GM23338 (cell line): ENCODE data around the gene DIAPH3. TPM values are rescaled to one million over a fixed set of nuclear protein-coding genes. Genes with fewer than 3 reads are reported as not detected.

ENCODE experiments used
- ATAC-seq: fragments of 200-7000 bp; cut with Tn5 transposase; 3 replicates; pipeline ENCODE4 v1.9.1; 2020
- DNase-seq: peaks from one replicate; pipeline ENCODE4 v3.0.0-alpha.2; 2015; ENCODE audit warnings: low spot score
- H2AFZ ChIP-seq: fragments of 200-600 bp; sonication (generic); 2 replicates; pipeline ENCODE4 v1.8.0; 2016; ENCODE audit warnings: antibody characterized with exemption, mild to moderate bottlenecking, moderate library complexity
- H3F3A ChIP-seq: fragments of 200-600 bp; sonication (generic); replicated peaks from 2 replicates; pipeline ENCODE4 v1.8.0; 2017; ENCODE audit warnings: antibody characterized with exemption, mixed run types, low read depth
- H3K27ac ChIP-seq: fragments of 200-600 bp; sonication (generic); 2 replicates; pipeline ENCODE4 v1.6.1; 2016; ENCODE audit warnings: low read depth
- H3K27me3 ChIP-seq: fragments of 200-600 bp; sonication (generic); 2 replicates; pipeline ENCODE4 v1.8.0; 2016; ENCODE audit warnings: mild to moderate bottlenecking, mixed run types, moderate library complexity; ENCODE audit not compliant: insufficient read depth
- H3K36me3 ChIP-seq: fragments of 200-600 bp; sonication (generic); 2 replicates; pipeline ENCODE4 v1.8.0; 2016; ENCODE audit warnings: mild to moderate bottlenecking; ENCODE audit not compliant: insufficient read depth
- H3K4me1 ChIP-seq: fragments of 200-600 bp; sonication (generic); 2 replicates; pipeline ENCODE4 v1.8.0; 2016; ENCODE audit warnings: mild to moderate bottlenecking, moderate library complexity; ENCODE audit not compliant: insufficient read depth
- H3K4me2 ChIP-seq: fragments of 200-600 bp; sonication (generic); 2 replicates; pipeline ENCODE4 v1.7.1; 2017; ENCODE audit warnings: mixed run types
- H3K4me3 ChIP-seq: fragments of 200-600 bp; sonication (generic); 2 replicates; pipeline ENCODE4 v1.6.1; 2016; ENCODE audit warnings: mixed run types
- H3K79me2 ChIP-seq: fragments of 200-600 bp; sonication (generic); replicated peaks from 2 replicates; pipeline ENCODE4 v1.8.0; 2017; ENCODE audit warnings: mild to moderate bottlenecking; ENCODE audit not compliant: insufficient read depth
- H3K9me2 ChIP-seq: fragments of 200-600 bp; sonication (generic); 2 replicates; pipeline ENCODE4 v1.8.0; 2017; ENCODE audit not compliant: insufficient read depth
- H4K20me1 ChIP-seq: fragments of 200-600 bp; sonication (generic); replicated peaks from 2 replicates; pipeline ENCODE4 v1.8.0; 2017; ENCODE audit warnings: mild to moderate bottlenecking; ENCODE audit not compliant: insufficient read depth
- H3K27ac Mint-ChIP-seq: 2 replicates; pipeline ENCODE4 v1.8.0; 2020; ENCODE audit warnings: inconsistent platforms, mild to moderate bottlenecking, moderate library complexity, mixed read lengths
- H3K27me3 Mint-ChIP-seq: 3 replicates; pipeline ENCODE4 v1.8.0; 2022; ENCODE audit warnings: low read depth, mild to moderate bottlenecking, moderate library complexity, mixed read lengths, inconsistent platforms; ENCODE audit not compliant: insufficient read depth, poor library complexity
- H3K36me3 Mint-ChIP-seq: 3 replicates; pipeline ENCODE4 v1.8.0; 2021; ENCODE audit warnings: low read depth, mild to moderate bottlenecking, inconsistent platforms, moderate library complexity, mixed read lengths
- H3K4me1 Mint-ChIP-seq: 3 replicates; pipeline ENCODE4 v1.8.0; 2020; ENCODE audit warnings: mild to moderate bottlenecking, inconsistent platforms, mixed read lengths
- H3K4me3 Mint-ChIP-seq: 3 replicates; pipeline ENCODE4 v1.8.0; 2021; ENCODE audit warnings: moderate library complexity, mild to moderate bottlenecking, inconsistent platforms, mixed read lengths
- H3K9me3 Mint-ChIP-seq: 3 replicates; pipeline ENCODE4 v1.8.0; 2020; ENCODE audit warnings: moderate library complexity, mild to moderate bottlenecking, inconsistent platforms, mixed read lengths
- CREB1 ChIP-seq: fragments of 250-450 bp; sonication (Bioruptor Pico); IDR thresholded peaks from 2 replicates; pipeline ENCODE4 v1.5.0; 2020; ENCODE audit warnings: low read depth, mild to moderate bottlenecking, moderate library complexity
- EZH2 ChIP-seq: fragments of 200-600 bp; sonication (generic); IDR thresholded peaks from one replicate; pipeline ENCODE4 v1.8.0; 2017; ENCODE audit warnings: antibody characterized with exemption, mild to moderate bottlenecking, low read depth; ENCODE audit not compliant: unreplicated experiment
- EZH2phosphoT487 ChIP-seq: fragments of 200-600 bp; sonication (generic); IDR thresholded peaks from one replicate; pipeline ENCODE4 v1.8.1; 2018; ENCODE audit warnings: antibody characterized with exemption; ENCODE audit not compliant: unreplicated experiment
- JUNB ChIP-seq: IDR thresholded peaks from one replicate; pipeline ENCODE4 v1.6.1; 2016; ENCODE audit warnings: antibody characterized with exemption; ENCODE audit not compliant: unreplicated experiment
- NANOG ChIP-seq: IDR thresholded peaks from 2 replicates; pipeline ENCODE4 v1.6.1; 2016; ENCODE audit warnings: antibody characterized with exemption, borderline replicate concordance
- POLR2AphosphoS5 ChIP-seq: IDR thresholded peaks from 2 replicates; pipeline ENCODE4 v1.6.1; 2016; ENCODE audit warnings: antibody characterized with exemption, low read depth
- STAT1 ChIP-seq: IDR thresholded peaks from one replicate; pipeline ENCODE4 v1.6.1; 2016; ENCODE audit warnings: antibody characterized with exemption; ENCODE audit not compliant: unreplicated experiment
- ZNF114 ChIP-seq: fragments of 250-450 bp; sonication (Bioruptor Pico); IDR thresholded peaks from 2 replicates; pipeline ENCODE4 v1.5.0; 2020; ENCODE audit warnings: mild to moderate bottlenecking, moderate library complexity
- ZNF331 ChIP-seq: fragments of 250-450 bp; sonication (Bioruptor Pico); IDR thresholded peaks from 2 replicates; pipeline ENCODE4 v1.5.0; 2020; ENCODE audit warnings: low read depth, mild to moderate bottlenecking, moderate library complexity
- polyA plus RNA-seq: library from polyadenylated mRNA; unstranded; fragments of >200 nt; fragmentation: Nextera tagmentation; extraction: Ambion mirVana; gene quantifications from 2 replicates; pipeline ENCODE4 v1.2.1, GENCODE V29; 2016
- total RNA-seq: library from RNA; depleted of rRNA; stranded (reverse); fragments of >200 nt; shearing (Covaris generic); gene quantifications from 2 replicates; pipeline ENCODE4 v1.2.3, GENCODE V29; 2014
- TF ChIP-seq, protein P1 (sequence below), 2 experiments: fragments of 200-600 bp in 1 of 2; sonication (generic) in 1 of 2; conservative IDR thresholded peaks; 2 replicates each; pipeline versions ENCODE4 v1.5.1 to v1.6.1; 2016 to 2017; ENCODE audit warnings: antibody characterized with exemption in 2 of 2, low read depth in 2 of 2, mild to moderate bottlenecking in 2 of 2, moderate library complexity in 1 of 2
- TF ChIP-seq, protein P2 (sequence below): fragments of 250-450 bp; sonication (Bioruptor Pico); IDR thresholded peaks from 2 replicates; pipeline ENCODE4 v1.5.0; 2020; ENCODE audit warnings: mild to moderate bottlenecking, moderate library complexity
- TF ChIP-seq, protein P3 (sequence below): IDR thresholded peaks from 2 replicates; pipeline ENCODE4 v1.6.1; 2016; ENCODE audit warnings: antibody characterized with exemption

Gene DIAPH3
- total and polyA plus RNA-seq, 2 experiments from 2014 or later: 23.4 to 30.2 TPM

DNA sequence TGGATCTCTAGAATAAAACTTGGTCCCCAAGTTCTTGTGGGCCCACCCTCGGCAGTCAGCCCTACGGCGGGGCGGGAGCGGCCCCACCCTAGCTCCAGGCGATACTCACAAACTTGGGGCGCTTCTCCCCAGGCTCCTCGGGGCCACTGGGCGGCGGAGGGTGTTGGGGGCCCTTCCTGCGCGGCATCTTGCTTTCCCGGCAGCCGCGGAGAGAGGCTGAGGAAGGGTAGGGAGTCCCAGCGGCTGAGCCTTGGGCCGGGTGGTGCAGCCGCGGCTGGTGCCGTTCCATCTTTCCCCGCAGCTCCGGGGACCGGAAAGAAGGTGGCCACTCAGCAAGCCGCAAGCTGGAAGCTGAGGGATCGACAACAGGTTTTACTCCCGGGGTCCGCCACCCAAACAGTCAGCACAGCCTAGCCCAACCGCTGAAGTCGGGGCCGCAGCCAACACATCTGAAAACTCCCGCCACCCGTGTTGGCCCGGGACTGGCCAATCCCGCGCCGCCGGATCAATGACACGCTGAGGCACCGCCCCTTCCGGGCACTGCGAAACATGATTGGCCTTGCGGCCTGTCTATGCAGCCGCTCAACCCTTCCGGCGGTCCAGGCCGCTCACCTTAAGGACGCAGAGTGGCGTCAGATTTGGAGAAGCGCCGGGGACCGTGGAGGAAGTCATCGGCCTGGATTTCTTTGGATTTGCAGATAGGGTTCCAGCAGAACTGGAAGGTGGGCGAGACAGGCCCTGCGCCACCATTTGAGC lies at the start of gene DIAPH3 (continued):
- TF ChIP-seq, protein P1, sequence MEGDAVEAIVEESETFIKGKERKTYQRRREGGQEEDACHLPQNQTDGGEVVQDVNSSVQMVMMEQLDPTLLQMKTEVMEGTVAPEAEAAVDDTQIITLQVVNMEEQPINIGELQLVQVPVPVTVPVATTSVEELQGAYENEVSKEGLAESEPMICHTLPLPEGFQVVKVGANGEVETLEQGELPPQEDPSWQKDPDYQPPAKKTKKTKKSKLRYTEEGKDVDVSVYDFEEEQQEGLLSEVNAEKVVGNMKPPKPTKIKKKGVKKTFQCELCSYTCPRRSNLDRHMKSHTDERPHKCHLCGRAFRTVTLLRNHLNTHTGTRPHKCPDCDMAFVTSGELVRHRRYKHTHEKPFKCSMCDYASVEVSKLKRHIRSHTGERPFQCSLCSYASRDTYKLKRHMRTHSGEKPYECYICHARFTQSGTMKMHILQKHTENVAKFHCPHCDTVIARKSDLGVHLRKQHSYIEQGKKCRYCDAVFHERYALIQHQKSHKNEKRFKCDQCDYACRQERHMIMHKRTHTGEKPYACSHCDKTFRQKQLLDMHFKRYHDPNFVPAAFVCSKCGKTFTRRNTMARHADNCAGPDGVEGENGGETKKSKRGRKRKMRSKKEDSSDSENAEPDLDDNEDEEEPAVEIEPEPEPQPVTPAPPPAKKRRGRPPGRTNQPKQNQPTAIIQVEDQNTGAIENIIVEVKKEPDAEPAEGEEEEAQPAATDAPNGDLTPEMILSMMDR (conservative IDR thresholded peaks at IDR 0.05; ENCODE audit: low read depth in 2 of 2): no peak
- TF ChIP-seq ZNF331 (CRISPR knock-in tag) (no peak), EZH2 (no peak)

DNA sequence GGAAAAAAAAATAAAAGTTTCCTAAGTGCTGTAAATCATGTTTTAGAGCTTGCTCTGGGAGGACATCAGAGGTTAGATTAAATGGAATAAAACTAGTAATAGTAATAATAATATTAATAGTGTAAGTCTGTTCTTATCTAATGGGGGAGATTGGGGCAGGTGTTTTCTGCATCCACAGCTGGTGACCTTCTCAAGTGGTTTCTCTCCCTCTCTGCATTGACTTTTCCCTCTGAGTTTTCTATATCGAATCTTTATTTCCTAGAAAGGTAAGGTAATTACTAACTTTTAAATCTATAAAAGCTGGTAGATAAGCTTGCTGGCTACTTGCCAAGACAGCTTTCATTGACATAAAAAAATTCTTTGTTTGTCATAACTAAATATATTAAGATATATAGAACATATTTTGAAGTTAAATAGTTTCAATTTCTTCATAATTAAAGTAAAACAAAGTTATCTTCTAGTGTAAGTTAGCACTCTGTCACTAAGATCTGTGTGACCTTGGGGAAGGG lies 49.6 kb upstream of the DIAPH3 start:
- no peaks in the 10 kb centered on the region for H3K36me3 Mint-ChIP-seq
- DNase-seq (no peak), ATAC-seq (no peak)
- Histone ChIP-seq H3F3A (no peaks in the 10 kb centered on the region), H4K20me1 (no peaks in the 10 kb centered on the region), H2AFZ (no peak overlapping the region), H3K36me3 (no peaks in the 10 kb centered on the region), H3K4me3 (no peak overlapping the region), H3K9me2 (no peaks in the 10 kb centered on the region), H3K27me3 (no peaks in the 10 kb centered on the region), H3K27ac (no peak overlapping the region), H3K4me1 (no peaks in the 10 kb centered on the region), H3K4me2 (no peak overlapping the region), H3K79me2 (no peaks in the 10 kb centered on the region)
- H3K4me3 Mint-ChIP-seq: no peak overlapping the region
- no peaks in the 10 kb centered on the region for H3K27me3 Mint-ChIP-seq
- no peak overlapping the region for H3K27ac Mint-ChIP-seq
- no peaks in the 10 kb centered on the region; the same call in 2 of the 3 replicates for H3K4me1 Mint-ChIP-seq
- H3K9me3 Mint-ChIP-seq: no peaks in the 10 kb centered on the region
- TF ChIP-seq EZH2phosphoT487 (no peak), ZNF114 (no peak), NANOG (no peak), POLR2AphosphoS5 (no peak), ZNF331 (CRISPR knock-in tag) (no peak), STAT1 (no peak), CREB1 (no peak), EZH2 (no peak), JUNB (no peak)
- TF ChIP-seq, protein P1 (conservative IDR thresholded peaks at IDR 0.05; ENCODE audit: low read depth in 2 of 2): no peak
- TF ChIP-seq, protein P2, sequence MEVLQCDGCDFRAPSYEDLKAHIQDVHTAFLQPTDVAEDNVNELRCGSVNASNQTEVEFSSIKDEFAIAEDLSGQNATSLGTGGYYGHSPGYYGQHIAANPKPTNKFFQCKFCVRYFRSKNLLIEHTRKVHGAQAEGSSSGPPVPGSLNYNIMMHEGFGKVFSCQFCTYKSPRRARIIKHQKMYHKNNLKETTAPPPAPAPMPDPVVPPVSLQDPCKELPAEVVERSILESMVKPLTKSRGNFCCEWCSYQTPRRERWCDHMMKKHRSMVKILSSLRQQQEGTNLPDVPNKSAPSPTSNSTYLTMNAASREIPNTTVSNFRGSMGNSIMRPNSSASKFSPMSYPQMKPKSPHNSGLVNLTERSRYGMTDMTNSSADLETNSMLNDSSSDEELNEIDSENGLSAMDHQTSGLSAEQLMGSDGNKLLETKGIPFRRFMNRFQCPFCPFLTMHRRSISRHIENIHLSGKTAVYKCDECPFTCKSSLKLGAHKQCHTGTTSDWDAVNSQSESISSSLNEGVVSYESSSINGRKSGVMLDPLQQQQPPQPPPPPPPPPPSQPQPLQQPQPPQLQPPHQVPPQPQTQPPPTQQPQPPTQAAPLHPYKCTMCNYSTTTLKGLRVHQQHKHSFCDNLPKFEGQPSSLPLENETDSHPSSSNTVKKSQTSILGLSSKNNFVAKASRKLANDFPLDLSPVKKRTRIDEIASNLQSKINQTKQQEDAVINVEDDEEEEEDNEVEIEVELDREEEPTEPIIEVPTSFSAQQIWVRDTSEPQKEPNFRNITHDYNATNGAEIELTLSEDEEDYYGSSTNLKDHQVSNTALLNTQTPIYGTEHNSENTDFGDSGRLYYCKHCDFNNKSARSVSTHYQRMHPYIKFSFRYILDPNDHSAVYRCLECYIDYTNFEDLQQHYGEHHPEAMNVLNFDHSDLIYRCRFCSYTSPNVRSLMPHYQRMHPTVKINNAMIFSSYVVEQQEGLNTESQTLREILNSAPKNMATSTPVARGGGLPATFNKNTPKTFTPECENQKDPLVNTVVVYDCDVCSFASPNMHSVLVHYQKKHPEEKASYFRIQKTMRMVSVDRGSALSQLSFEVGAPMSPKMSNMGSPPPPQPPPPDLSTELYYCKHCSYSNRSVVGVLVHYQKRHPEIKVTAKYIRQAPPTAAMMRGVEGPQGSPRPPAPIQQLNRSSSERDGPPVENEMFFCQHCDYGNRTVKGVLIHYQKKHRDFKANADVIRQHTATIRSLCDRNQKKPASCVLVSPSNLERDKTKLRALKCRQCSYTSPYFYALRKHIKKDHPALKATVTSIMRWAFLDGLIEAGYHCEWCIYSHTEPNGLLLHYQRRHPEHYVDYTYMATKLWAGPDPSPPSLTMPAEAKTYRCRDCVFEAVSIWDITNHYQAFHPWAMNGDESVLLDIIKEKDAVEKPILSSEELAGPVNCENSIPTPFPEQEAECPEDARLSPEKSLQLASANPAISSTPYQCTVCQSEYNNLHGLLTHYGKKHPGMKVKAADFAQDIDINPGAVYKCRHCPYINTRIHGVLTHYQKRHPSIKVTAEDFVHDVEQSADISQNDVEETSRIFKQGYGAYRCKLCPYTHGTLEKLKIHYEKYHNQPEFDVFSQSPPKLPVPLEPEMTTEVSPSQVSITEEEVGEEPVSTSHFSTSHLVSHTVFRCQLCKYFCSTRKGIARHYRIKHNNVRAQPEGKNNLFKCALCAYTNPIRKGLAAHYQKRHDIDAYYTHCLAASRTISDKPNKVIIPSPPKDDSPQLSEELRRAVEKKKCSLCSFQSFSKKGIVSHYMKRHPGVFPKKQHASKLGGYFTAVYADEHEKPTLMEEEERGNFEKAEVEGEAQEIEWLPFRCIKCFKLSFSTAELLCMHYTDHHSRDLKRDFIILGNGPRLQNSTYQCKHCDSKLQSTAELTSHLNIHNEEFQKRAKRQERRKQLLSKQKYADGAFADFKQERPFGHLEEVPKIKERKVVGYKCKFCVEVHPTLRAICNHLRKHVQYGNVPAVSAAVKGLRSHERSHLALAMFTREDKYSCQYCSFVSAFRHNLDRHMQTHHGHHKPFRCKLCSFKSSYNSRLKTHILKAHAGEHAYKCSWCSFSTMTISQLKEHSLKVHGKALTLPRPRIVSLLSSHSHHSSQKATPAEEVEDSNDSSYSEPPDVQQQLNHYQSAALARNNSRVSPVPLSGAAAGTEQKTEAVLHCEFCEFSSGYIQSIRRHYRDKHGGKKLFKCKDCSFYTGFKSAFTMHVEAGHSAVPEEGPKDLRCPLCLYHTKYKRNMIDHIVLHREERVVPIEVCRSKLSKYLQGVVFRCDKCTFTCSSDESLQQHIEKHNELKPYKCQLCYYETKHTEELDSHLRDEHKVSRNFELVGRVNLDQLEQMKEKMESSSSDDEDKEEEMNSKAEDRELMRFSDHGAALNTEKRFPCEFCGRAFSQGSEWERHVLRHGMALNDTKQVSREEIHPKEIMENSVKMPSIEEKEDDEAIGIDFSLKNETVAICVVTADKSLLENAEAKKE (CRISPR knock-in tag): no peak
- TF ChIP-seq, protein P3, sequence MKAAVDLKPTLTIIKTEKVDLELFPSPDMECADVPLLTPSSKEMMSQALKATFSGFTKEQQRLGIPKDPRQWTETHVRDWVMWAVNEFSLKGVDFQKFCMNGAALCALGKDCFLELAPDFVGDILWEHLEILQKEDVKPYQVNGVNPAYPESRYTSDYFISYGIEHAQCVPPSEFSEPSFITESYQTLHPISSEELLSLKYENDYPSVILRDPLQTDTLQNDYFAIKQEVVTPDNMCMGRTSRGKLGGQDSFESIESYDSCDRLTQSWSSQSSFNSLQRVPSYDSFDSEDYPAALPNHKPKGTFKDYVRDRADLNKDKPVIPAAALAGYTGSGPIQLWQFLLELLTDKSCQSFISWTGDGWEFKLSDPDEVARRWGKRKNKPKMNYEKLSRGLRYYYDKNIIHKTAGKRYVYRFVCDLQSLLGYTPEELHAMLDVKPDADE: no peak
